Endothelial cell (in vitro differentiated cells): Measurements from ENCODE around the gene PIBF1. TPM values are rescaled to one million over a fixed set of nuclear protein-coding genes. Genes with fewer than 3 reads are reported as not detected.

ENCODE experiments used
- DNase-seq: peaks from one replicate; pipeline ENCODE4 v3.0.0; 2021; ENCODE audit warnings: low spot score
- H3K27ac Mint-ChIP-seq: one replicate; pipeline ENCODE4 v1.8.0; 2021; ENCODE audit warnings: mixed read lengths, inconsistent platforms; ENCODE audit not compliant: unreplicated experiment
- H3K27me3 Mint-ChIP-seq: one replicate; pipeline ENCODE4 v1.8.0; 2021; ENCODE audit warnings: mild to moderate bottlenecking, moderate library complexity, mixed read lengths, inconsistent platforms; ENCODE audit not compliant: unreplicated experiment
- H3K36me3 Mint-ChIP-seq: one replicate; pipeline ENCODE4 v1.8.0; 2021; ENCODE audit warnings: mild to moderate bottlenecking, low read depth, mixed read lengths, inconsistent platforms; ENCODE audit not compliant: unreplicated experiment
- H3K4me1 Mint-ChIP-seq: one replicate; pipeline ENCODE4 v1.8.0; 2021; ENCODE audit warnings: mild to moderate bottlenecking, mixed read lengths, inconsistent platforms; ENCODE audit not compliant: unreplicated experiment
- H3K4me3 Mint-ChIP-seq: one replicate; pipeline ENCODE4 v1.8.0; 2021; ENCODE audit warnings: mild to moderate bottlenecking, mixed read lengths, inconsistent platforms; ENCODE audit not compliant: unreplicated experiment
- H3K9me3 Mint-ChIP-seq: one replicate; pipeline ENCODE4 v1.8.0; 2021; ENCODE audit warnings: mixed read lengths, inconsistent platforms; ENCODE audit not compliant: unreplicated experiment
- total RNA-seq: library from RNA; stranded (reverse); fragmentation: NEBNext Ultra II Directional; extraction: Animal tissue kit (Norgen Biotek cat#: 25700); gene quantifications from one replicate; pipeline ENCODE4 v1.2.1, GENCODE V29; 2021; ENCODE audit not compliant: unreplicated experiment
- TF ChIP-seq, protein P1 (sequence below): fragments of 200-600 bp; sonication (generic); IDR thresholded peaks from one replicate; pipeline ENCODE4 v1.5.0; 2021; ENCODE audit warnings: antibody characterized with exemption; ENCODE audit not compliant: unreplicated experiment

The PIBF1 gene
- total RNA-seq, 1 donor from 2014 or later, result 24.0 TPM

DNA sequence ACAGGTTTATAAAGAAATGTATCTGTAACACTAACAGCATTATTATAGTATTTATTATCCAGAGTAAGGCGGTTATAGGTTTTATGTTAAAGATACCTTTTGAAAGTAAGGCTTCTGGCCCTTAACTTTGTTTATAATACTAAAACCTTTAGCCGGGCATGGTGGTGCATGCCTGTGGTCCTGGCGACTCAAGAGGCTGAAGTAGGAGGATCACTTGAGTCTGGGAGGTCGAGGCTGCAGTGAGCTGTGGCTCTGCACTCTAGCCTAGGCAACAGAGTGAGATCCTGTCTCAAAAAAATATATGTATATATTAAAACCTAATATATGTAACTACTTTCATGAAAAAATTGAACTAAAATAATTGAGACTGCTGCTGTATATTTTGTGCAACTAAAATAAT is 178.2 kb downstream of the PIBF1 start:
- TF ChIP-seq, protein P1, sequence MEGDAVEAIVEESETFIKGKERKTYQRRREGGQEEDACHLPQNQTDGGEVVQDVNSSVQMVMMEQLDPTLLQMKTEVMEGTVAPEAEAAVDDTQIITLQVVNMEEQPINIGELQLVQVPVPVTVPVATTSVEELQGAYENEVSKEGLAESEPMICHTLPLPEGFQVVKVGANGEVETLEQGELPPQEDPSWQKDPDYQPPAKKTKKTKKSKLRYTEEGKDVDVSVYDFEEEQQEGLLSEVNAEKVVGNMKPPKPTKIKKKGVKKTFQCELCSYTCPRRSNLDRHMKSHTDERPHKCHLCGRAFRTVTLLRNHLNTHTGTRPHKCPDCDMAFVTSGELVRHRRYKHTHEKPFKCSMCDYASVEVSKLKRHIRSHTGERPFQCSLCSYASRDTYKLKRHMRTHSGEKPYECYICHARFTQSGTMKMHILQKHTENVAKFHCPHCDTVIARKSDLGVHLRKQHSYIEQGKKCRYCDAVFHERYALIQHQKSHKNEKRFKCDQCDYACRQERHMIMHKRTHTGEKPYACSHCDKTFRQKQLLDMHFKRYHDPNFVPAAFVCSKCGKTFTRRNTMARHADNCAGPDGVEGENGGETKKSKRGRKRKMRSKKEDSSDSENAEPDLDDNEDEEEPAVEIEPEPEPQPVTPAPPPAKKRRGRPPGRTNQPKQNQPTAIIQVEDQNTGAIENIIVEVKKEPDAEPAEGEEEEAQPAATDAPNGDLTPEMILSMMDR, result no peak
- peaks cover 10% of the 10 kb centered on the region for H3K36me3 Mint-ChIP-seq

DNA sequence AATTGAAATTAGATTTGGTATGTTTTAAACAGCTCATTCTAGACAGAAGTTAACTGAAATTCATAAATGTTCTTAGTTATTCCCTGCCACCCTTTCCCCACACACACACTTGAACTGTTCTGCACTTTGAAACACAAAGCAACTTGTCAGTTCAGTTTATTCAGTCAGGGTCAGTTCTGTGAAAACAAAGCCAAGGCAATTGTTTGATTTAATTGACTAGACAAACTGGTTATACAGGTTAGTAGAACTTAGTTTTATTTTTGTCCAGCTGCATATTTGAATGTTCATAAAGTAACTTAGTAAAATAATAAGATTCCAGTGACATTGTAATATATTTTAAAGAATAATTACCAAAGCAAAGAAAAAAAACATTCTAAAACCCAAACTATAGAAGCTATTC is 178.6 kb downstream of the PIBF1 start:
- Mint-ChIP-seq H3K4me1 (no peaks in the 10 kb centered on the region), H3K27ac (no peak overlapping the region), H3K27me3 (no peaks in the 10 kb centered on the region), H3K9me3 (no peaks in the 10 kb centered on the region), H3K4me3 (no peak overlapping the region), H3K36me3 (peaks cover 13% of the 10 kb centered on the region)
- TF ChIP-seq, protein P1, result no peak
- DNase-seq, result no peak

More for the DNA sequence above, 178.2 kb downstream of the PIBF1 start:
- Mint-ChIP-seq H3K4me3 (no peak overlapping the region), H3K27ac (no peak overlapping the region), H3K9me3 (no peaks in the 10 kb centered on the region), H3K4me1 (no peaks in the 10 kb centered on the region), H3K27me3 (no peaks in the 10 kb centered on the region)
- no peak for DNase-seq

DNA sequence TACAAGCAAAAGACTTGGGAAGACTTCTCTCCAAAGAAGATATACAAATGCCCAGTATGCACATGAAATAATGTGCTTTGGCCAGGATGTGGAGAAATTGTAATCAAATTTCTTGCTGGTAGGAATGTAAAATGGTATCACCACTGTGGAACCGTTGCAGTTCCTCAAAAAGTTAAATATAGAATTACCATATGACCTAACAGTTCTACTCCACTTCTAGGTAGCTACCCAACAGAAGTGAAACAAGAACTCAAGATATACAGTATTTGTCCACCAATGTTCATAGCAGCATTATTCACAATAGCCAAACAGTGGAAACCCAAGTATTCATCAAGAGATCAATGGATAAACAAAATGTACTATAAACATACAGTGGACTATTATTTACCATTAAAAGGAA is 181.8 kb downstream of the PIBF1 start:
- Mint-ChIP-seq H3K27ac (no peak overlapping the region), H3K4me1 (no peaks in the 10 kb centered on the region), H3K36me3 (peaks cover 3% of the 10 kb centered on the region), H3K9me3 (no peaks in the 10 kb centered on the region), H3K4me3 (no peak overlapping the region), H3K27me3 (no peaks in the 10 kb centered on the region)
- no peak for DNase-seq
- TF ChIP-seq, protein P1, result no peak

DNA sequence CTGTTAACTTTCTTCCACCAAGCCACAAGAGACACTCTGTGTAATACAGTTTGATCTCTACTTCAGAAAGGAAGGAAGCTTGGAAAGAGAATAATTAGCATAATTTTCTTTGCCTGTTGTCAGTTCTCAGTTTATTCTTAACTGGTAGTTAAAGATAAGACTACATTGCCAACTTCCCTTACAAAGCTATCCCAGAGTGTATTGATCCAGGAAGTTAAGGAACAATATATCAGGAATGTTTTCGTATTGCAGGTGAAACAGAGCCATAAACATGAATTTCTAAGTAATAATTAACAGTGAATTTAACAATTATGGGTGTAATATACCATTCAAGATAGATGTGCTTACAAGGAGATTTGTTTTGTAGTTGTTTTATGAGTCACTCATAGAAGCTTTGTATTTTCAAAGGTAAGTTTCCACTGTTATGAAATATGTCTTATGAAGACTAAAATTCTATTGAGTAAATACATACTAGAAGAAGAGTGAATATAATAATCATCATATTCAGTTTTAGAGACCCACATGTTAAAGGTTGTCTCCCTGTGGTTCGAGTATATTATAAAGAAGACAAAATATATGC is 188.5 kb downstream of the PIBF1 start:
- peaks cover 15% of the 10 kb centered on the region for H3K4me1 Mint-ChIP-seq
- no peak overlapping the region for H3K4me3 Mint-ChIP-seq
- no peak overlapping the region for H3K27ac Mint-ChIP-seq
- H3K36me3 Mint-ChIP-seq, result peaks cover 2% of the 10 kb centered on the region
- TF ChIP-seq, protein P1, result no peak
- no peak for DNase-seq
- H3K27me3 Mint-ChIP-seq, result no peaks in the 10 kb centered on the region
- no peaks in the 10 kb centered on the region for H3K9me3 Mint-ChIP-seq

DNA sequence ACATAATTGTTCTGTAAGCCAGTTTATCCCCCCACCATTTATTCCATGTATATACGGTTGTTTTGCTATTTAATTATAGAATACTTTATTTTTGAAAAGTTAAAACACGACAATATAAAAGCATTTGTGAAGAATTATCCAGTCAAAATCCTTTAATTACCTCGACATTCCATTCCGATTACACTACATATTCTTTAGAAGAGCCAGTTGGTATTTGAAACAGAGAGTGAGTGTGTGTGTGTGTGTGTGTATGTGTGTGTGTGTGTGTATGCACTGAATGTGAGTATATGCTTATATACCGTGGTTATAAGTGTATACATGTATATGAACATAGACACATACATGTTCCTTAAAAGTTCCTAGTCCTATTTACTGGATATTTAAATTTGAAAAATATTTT is 189.0 kb downstream of the PIBF1 start:
- Mint-ChIP-seq H3K4me3 (no peak overlapping the region), H3K27me3 (no peaks in the 10 kb centered on the region), H3K9me3 (no peaks in the 10 kb centered on the region), H3K36me3 (no peaks in the 10 kb centered on the region), H3K4me1 (peaks cover 15% of the 10 kb centered on the region), H3K27ac (no peak overlapping the region)
- TF ChIP-seq, protein P1, result no peak
- DNase-seq, result no peak
